ENCODE results near the gene UACA. TPM values are rescaled to one million over a fixed set of nuclear protein-coding genes. Genes with fewer than 3 reads are reported as not detected.

The UACA gene
- total RNA-seq, 2 experiments from 2014 or later = 2.4 to 2.8 TPM

DNA sequence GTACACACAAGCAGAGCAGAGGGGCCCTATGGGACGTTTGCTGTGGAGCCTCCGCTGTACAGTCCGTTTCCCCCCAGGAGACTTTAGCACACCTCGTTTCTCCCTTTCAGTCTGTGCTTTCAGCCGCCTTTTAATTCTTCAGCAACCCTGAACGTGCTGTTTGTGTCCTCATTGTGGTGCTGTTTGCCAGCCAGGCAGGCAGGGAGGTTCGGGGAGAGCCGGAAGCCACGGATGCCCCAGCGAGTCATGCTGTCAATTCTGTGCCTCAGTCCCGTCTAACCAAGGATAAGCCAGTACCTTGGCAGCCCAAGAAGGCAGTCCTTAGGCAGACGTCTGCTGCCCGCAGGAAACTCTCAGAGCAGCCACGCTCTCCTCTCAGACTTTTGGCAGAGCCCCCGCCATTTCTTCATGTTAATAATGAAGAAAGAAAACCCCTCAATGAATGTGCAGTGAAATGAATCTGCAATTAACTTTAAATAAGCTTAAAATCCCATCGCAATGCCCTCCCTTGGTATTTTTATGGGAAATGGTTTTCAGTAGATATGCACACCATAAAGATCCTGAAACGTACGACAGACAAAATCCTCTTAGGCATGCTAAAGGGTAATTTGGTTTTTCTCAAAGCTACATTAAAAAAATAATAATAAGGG lies 158.6 kb downstream of the UACA start:
- Mint-ChIP-seq H3K27me3 (no peaks in the 10 kb centered on the region), H3K4me1 (ENCODE audit: low read depth) (no peaks in the 10 kb centered on the region), H3K27ac (no peak overlapping the region), H3K4me3 (no peak overlapping the region), H3K36me3 (ENCODE audit: low read depth) (no peaks in the 10 kb centered on the region), H3K9me3 (peaks cover under 1% of the 10 kb centered on the region)
- DNase-seq (no peak), ATAC-seq (no peak)
- intact Hi-C loops (cut with micrococcal nuclease) = no loop called here
- TF ChIP-seq, protein P1, sequence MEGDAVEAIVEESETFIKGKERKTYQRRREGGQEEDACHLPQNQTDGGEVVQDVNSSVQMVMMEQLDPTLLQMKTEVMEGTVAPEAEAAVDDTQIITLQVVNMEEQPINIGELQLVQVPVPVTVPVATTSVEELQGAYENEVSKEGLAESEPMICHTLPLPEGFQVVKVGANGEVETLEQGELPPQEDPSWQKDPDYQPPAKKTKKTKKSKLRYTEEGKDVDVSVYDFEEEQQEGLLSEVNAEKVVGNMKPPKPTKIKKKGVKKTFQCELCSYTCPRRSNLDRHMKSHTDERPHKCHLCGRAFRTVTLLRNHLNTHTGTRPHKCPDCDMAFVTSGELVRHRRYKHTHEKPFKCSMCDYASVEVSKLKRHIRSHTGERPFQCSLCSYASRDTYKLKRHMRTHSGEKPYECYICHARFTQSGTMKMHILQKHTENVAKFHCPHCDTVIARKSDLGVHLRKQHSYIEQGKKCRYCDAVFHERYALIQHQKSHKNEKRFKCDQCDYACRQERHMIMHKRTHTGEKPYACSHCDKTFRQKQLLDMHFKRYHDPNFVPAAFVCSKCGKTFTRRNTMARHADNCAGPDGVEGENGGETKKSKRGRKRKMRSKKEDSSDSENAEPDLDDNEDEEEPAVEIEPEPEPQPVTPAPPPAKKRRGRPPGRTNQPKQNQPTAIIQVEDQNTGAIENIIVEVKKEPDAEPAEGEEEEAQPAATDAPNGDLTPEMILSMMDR (IDR thresholded peaks at IDR 0.05) = no peak
- ChIA-PET POLR2A (no interaction called here), CTCF (interaction anchor here (1.2 to 1.5 kb wide), 3 partner anchors 14 to 118 kb away, joined by 3 to 4 read pairs (median 3); no protein-coding TSS in a partner anchor)

Other genes with a start within 250 kb of the UACA start
- under 1 TPM; 0.36 to 0.41 TPM for gene LARP6, start 90.6 kb upstream of the UACA start, total RNA-seq
- gene THAP10, start 128.9 kb upstream of the UACA start, total RNA-seq = not detected
- not detected for gene LRRC49, start 129.3 kb upstream of the UACA start, total RNA-seq